ENCODE results near the gene MTERF4. TPM values are rescaled to one million over a fixed set of nuclear protein-coding genes. Genes with fewer than 3 reads are reported as not detected.
"Not testable (repeated sequence)": the region's sequence is repeated elsewhere in the genome, so short reads cannot be mapped to it uniquely, and the experiment has no call there.

MTERF4 gene
- total RNA-seq, 1 experiment from 2014 or later = 32.4 TPM

DNA sequence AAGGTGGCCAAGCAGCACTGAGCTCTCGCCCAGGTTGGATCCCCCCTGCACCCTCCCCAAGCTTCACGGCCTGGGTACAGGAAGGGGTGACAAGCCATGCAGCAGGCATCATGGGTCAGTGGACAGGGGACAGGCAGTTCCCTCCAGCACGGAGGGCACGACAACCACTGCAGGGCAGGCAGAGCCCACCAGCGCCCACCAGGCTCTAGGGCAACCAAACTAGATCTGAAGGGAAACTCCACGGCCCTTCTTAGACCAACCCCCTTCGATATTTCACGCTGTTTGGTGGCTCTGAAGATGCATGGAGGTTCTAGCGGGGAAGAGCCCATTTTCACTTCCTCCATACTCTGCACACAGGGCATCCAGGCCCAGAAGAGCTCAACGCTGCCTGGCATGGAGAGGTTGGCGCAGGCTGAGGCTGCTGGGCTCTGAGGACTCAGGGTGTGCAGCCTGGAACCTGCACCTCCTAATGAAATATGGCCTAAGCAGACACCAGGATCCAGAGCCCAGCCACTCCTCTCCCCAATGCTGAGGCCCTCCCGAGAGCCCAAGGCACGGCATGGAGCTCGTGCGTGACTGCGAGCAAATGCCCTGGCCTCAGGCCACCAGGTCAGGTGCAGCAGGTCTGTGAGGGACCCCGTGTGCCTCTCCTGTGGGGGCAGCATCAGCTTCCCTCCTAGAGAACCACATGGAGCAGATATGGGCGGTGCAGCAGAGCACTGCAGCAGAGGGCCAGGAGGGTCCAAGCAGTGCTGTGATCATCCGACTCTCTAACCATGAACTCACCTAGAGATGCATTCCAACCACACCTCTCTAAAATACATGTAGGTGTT lies 8.7 kb upstream of the MTERF4 start:
- no peaks in the 10 kb centered on the region for H3K27me3 ChIP-seq (ENCODE audit: control insufficient read depth, insufficient read depth, low read length)
- H3K36me3 ChIP-seq (replicated peaks; ENCODE audit: control insufficient read depth, insufficient read depth, low read length) = peaks cover 6% of the 10 kb centered on the region
- H3K4me3 ChIP-seq (ENCODE audit: insufficient read depth, low read depth, low read length) = no peak overlapping the region
- DNase-seq = peak; percentile 46

GRCh38 chr2:241110089-241110606 lies 8.1 kb upstream of the MTERF4 start:
- Histone ChIP-seq H3K27me3 (ENCODE audit: control insufficient read depth, insufficient read depth, low read length) (no peaks in the 10 kb centered on the region), H3K4me3 (ENCODE audit: insufficient read depth, low read depth, low read length) (no peak overlapping the region), H3K36me3 (replicated peaks; ENCODE audit: control insufficient read depth, insufficient read depth, low read length) (peaks cover 6% of the 10 kb centered on the region)
- DNase-seq = no peak

- peak; percentile 31 for DNase-seq
- Histone ChIP-seq H3K4me3 (ENCODE audit: insufficient read depth, low read depth, low read length) (no peak overlapping the region), H3K27me3 (ENCODE audit: control insufficient read depth, insufficient read depth, low read length) (no peaks in the 10 kb centered on the region), H3K36me3 (replicated peaks; ENCODE audit: control insufficient read depth, insufficient read depth, low read length) (peaks cover 6% of the 10 kb centered on the region)
Measured at GRCh38 chr2:241109210-241110088, 7.4 kb upstream of the MTERF4 start.

GRCh38 chr2:241108271-241109209 lies 6.5 kb upstream of the MTERF4 start:
- Histone ChIP-seq H3K4me3 (ENCODE audit: insufficient read depth, low read depth, low read length) (no peak overlapping the region), H3K36me3 (replicated peaks; ENCODE audit: control insufficient read depth, insufficient read depth, low read length) (peaks cover 5% of the 10 kb centered on the region), H3K27me3 (ENCODE audit: control insufficient read depth, insufficient read depth, low read length) (no peaks in the 10 kb centered on the region)
- DNase-seq = peak; percentile 31

DNA sequence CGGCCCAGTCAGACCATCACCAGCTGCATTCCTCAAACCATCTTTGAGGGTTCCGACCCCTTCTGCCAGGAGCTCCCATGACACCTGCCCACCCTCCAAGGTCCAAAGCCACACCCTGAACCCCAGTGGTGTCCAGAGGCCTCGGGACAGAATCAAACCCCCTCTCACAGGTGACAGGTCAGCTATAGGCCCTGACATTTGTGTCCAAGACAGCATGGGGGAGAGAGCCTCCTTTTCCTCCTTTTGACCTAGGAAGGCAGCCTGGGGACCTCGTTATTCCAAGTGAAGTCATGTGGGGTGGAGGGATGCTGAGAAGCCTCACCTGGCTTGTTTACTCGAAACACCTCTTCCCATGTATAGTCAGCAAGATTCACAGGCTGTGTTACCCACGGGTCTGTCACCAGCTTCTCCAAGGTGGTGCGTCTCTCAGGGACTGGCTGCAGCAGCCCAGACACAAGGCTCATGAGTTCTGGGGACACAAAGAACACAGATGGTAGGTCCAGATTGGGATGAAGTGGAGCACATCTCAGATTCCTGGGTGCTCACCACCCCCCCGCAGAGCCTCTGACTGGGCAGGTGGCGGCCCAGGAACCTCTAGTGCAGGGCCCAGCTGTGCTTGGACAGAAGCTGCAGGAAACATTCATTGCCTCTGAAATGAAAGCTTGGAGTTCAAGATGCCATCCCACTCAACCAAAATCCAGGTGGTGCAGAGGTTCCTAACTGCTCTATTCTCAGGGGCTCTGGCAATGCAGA lies 5.1 kb upstream of the MTERF4 start:
- H3K36me3 ChIP-seq (replicated peaks; ENCODE audit: control insufficient read depth, insufficient read depth, low read length) = peaks cover 4% of the 10 kb centered on the region; the same call in 1 of the 2 replicates
- H3K27me3 ChIP-seq (ENCODE audit: control insufficient read depth, insufficient read depth, low read length) = no peaks in the 10 kb centered on the region
- no peak overlapping the region for H3K4me3 ChIP-seq (ENCODE audit: insufficient read depth, low read depth, low read length)
- DNase-seq = peak; percentile 13

DNA sequence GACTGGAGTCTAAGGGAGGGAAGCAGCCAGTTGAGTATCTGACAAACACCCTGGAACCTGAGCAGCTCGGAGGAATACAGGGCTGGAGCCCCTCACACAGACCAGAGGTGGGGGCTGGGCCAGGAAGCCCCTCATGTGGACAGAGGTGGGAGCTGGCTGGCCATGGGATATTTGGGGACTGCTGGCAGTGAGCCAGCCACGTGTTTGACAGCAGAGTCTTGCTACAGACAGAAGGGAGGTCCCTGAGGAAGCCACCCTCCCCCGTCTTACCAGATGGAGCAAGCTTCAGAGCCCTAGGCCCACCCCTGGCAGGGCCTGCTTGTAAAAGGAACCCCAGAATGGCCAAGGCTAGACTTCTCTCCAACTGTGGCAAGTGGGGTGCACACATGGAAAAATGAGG lies 3.6 kb upstream of the MTERF4 start:
- Histone ChIP-seq H3K27me3 (ENCODE audit: control insufficient read depth, insufficient read depth, low read length) (no peaks in the 10 kb centered on the region), H3K4me3 (ENCODE audit: insufficient read depth, low read depth, low read length) (no peak overlapping the region), H3K36me3 (replicated peaks; ENCODE audit: control insufficient read depth, insufficient read depth, low read length) (peaks cover 4% of the 10 kb centered on the region; the same call in 1 of the 2 replicates)
- peak; percentile 17 for DNase-seq

GRCh38 chr2:241104611-241105010 lies 2.5 kb upstream of the MTERF4 start:
- H3K27me3 ChIP-seq (ENCODE audit: control insufficient read depth, insufficient read depth, low read length); DNase-seq; H3K4me3 ChIP-seq (ENCODE audit: insufficient read depth, low read depth, low read length); H3K36me3 ChIP-seq (replicated peaks; ENCODE audit: control insufficient read depth, insufficient read depth, low read length): not testable (repeated sequence)

- no peaks in the 10 kb centered on the region for H3K27me3 ChIP-seq (ENCODE audit: control insufficient read depth, insufficient read depth, low read length)
- peak; percentile 26 for DNase-seq
- H3K4me3 ChIP-seq (ENCODE audit: insufficient read depth, low read depth, low read length) = peak overlapping the region; percentile 60
- peaks cover 8% of the 10 kb centered on the region for H3K36me3 ChIP-seq (replicated peaks; ENCODE audit: control insufficient read depth, insufficient read depth, low read length)
Measured at GRCh38 chr2:241103176-241103595, 1.1 kb upstream of the MTERF4 start.

DNA sequence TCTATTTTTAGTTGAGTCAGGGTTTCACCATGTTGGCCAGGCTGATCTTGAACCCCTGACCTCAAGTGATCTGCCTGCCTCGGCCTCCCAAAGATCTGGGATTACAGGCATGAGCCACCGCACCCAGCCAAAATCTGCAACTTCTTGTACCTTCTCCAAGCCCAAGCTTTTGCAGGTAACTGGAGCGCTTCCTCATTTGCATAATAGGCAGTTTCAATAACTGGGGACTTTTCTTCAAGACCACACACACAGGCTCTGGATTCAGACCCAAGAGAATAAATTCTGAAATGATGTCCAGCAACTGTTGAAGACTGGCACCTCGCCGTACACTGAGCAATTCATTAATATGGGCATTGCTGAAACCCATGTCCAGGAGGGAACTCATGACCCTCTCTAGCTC lies 2.8 kb downstream of the MTERF4 start:
- H3K36me3 ChIP-seq (replicated peaks; ENCODE audit: control insufficient read depth, insufficient read depth, low read length) = peaks cover 10% of the 10 kb centered on the region
- H3K4me3 ChIP-seq (ENCODE audit: insufficient read depth, low read depth, low read length) = no peak overlapping the region
- no peak for DNase-seq
- H3K27me3 ChIP-seq (ENCODE audit: control insufficient read depth, insufficient read depth, low read length) = no peaks in the 10 kb centered on the region

GRCh38 chr2:241096979-241097378 lies 5.1 kb downstream of the MTERF4 start:
- Histone ChIP-seq H3K27me3 (ENCODE audit: control insufficient read depth, insufficient read depth, low read length) (no peaks in the 10 kb centered on the region), H3K4me3 (ENCODE audit: insufficient read depth, low read depth, low read length) (no peak overlapping the region), H3K36me3 (replicated peaks; ENCODE audit: control insufficient read depth, insufficient read depth, low read length) (peaks cover 10% of the 10 kb centered on the region)
- DNase-seq = no peak

DNA sequence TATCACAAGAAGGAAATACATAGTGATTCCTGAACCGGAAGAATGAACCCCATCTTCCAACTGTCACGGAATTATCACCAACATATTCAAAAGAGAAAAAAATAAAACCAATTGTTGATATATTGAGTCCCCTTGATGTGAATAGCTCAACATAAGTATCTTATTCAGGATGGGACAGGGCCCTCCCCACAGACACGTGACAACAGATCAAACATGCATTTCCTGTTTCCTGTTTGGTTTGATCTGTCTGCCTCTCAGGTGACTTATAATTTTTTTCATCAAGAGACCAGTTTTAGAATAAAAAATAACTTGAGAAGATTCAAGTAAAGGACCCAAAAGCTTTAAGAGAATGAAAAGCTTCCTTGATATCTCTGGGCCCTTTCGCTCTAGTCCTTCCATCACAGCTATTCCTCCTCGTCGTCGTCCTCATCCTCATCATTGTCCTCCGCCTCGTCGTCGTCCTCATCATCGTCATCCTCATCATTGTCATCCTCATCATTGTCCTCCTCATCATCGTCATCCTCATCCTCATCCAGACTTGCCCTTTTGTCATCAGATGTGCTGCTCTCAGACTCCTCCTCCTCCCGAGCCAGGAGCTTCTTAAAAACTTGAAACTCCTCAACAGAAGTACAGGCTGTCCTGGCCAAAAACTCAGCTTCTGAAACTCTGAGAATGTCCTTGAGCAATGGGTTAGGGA lies 6.3 kb downstream of the MTERF4 start:
- Histone ChIP-seq H3K27me3 (ENCODE audit: control insufficient read depth, insufficient read depth, low read length) (no peaks in the 10 kb centered on the region), H3K4me3 (ENCODE audit: insufficient read depth, low read depth, low read length) (no peak overlapping the region), H3K36me3 (replicated peaks; ENCODE audit: control insufficient read depth, insufficient read depth, low read length) (peaks cover 13% of the 10 kb centered on the region)
- no peak for DNase-seq

DNA sequence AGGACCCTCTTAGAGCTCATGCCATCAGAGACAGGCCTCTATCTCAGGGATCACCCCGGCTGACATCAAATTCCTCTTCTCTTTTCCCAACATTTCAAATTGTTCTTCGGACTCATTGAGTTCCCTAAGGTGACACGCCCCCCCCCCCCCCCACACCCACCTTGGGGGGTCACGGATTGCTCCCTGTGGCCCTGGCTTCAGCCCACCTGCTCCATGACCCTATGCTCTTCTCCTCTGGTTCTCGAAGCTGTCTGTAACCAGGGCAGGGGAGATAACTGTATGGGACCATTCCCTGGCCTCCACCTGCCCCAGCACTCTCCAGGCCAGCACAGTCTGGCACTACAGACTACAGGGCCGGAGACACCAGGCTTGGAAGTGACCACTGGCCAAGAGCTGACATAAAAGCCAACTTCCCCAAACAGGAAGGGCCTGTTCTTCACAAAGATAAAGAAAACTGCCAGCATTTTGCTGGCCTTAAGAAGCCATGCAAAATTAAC lies 7.1 kb downstream of the MTERF4 start:
- H3K36me3 ChIP-seq (replicated peaks; ENCODE audit: control insufficient read depth, insufficient read depth, low read length) = peaks cover 13% of the 10 kb centered on the region
- H3K27me3 ChIP-seq (ENCODE audit: control insufficient read depth, insufficient read depth, low read length) = no peaks in the 10 kb centered on the region
- no peak overlapping the region for H3K4me3 ChIP-seq (ENCODE audit: insufficient read depth, low read depth, low read length)
- DNase-seq = peak; percentile 24

DNA sequence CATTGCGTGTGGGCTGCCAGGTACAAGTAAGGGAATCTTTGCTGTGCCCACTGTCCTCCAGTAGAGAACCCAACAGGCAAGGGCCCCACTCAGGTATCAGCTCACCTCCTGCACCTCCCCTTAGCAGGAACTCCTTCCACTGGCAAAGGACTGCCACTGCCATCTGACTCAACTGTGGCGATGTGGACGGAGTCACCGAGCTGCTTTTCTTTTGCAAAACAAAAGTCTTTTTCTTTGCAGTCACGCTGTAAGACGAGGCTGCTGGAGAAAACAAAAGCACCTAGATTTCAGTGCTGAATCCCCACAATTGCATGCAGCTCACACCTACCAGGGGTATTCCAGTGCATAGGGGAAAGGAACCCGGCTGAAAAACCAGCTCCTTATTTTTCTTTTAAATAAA lies 7.9 kb downstream of the MTERF4 start:
- H3K4me3 ChIP-seq (ENCODE audit: insufficient read depth, low read depth, low read length) = no peak overlapping the region
- no peaks in the 10 kb centered on the region for H3K27me3 ChIP-seq (ENCODE audit: control insufficient read depth, insufficient read depth, low read length)
- H3K36me3 ChIP-seq (replicated peaks; ENCODE audit: control insufficient read depth, insufficient read depth, low read length) = peaks cover 13% of the 10 kb centered on the region
- peak; percentile 57 for DNase-seq
